CD4-positive, CD25-positive, alpha-beta regulatory T cell (primary cell): ENCODE results near the gene TRIM46. TPM values are rescaled to one million over a fixed set of nuclear protein-coding genes. Genes with fewer than 3 reads are reported as not detected.
"Not testable (repeated sequence)": the region's sequence is repeated elsewhere in the genome, so short reads cannot be mapped to it uniquely, and the experiment has no call there.

Experiments used
- ATAC-seq, 2 donors: fragments of 150-1000 bp; cut with Tn5 transposase; one replicate each; pipeline ENCODE4 v1.10.0; 2021; ENCODE audit warnings: low read depth in 2 of 2, moderate number of reproducible peaks in 2 of 2, moderate library complexity in 1 of 2
- DNase-seq, 3 donors: peaks; one replicate each; pipeline versions ENCODE4 v3.0.0 to v3.0.0-alpha.2; 2012 to 2022; ENCODE audit warnings: mixed read lengths in 1 of 3
- H3K27ac ChIP-seq: one replicate; pipeline ENCODE4 v1.7.0; 2013; ENCODE audit warnings: mild to moderate bottlenecking, low read length; ENCODE audit not compliant: insufficient read depth, poor library complexity, severe bottlenecking
- H3K27me3 ChIP-seq: one replicate; pipeline ENCODE4 v1.7.0; 2013; ENCODE audit warnings: low read length; ENCODE audit not compliant: control insufficient read depth, insufficient read depth
- H3K36me3 ChIP-seq: one replicate; pipeline ENCODE4 v1.7.0; 2013; ENCODE audit warnings: mild to moderate bottlenecking, low read length, moderate library complexity; ENCODE audit not compliant: control insufficient read depth, insufficient read depth
- H3K4me1 ChIP-seq: 2 replicates; pipeline ENCODE4 v1.7.0; 2013; ENCODE audit warnings: mild to moderate bottlenecking, low read length; ENCODE audit not compliant: insufficient read depth, control insufficient read depth, poor library complexity, severe bottlenecking
- H3K4me3 ChIP-seq: one replicate; pipeline ENCODE4 v1.7.0; 2013; ENCODE audit warnings: low read depth, mild to moderate bottlenecking, low read length, moderate library complexity
- H3K9me3 ChIP-seq, 2 experiments: 1 replicate in 1 of 2; 2 replicates in 1 of 2; pipeline ENCODE4 v1.7.0; 2013; ENCODE audit warnings: low read length in 2 of 2, mild to moderate bottlenecking in 1 of 2, moderate library complexity in 1 of 2; ENCODE audit not compliant: control insufficient read depth in 2 of 2
- H3K27ac Mint-ChIP-seq, 3 donors: one replicate each; pipeline ENCODE4 v1.8.0; 2020 to 2022; ENCODE audit warnings: mild to moderate bottlenecking in 3 of 3, mixed read lengths in 3 of 3, moderate library complexity in 2 of 3
- H3K27me3 Mint-ChIP-seq: one replicate; pipeline ENCODE4 v1.8.0; 2022; ENCODE audit warnings: mild to moderate bottlenecking, mixed read lengths
- H3K36me3 Mint-ChIP-seq: one replicate; pipeline ENCODE4 v1.8.0; 2020; ENCODE audit warnings: mixed read lengths
- H3K4me1 Mint-ChIP-seq, 4 donors: one replicate each; pipeline ENCODE4 v1.8.0; 2020 to 2022; ENCODE audit warnings: mixed read lengths in 4 of 4, mild to moderate bottlenecking in 1 of 4
- H3K4me3 Mint-ChIP-seq, 4 donors: one replicate each; pipeline ENCODE4 v1.8.0; 2020 to 2022; ENCODE audit warnings: mild to moderate bottlenecking in 4 of 4, mixed read lengths in 4 of 4, moderate library complexity in 3 of 4
- H3K9me3 Mint-ChIP-seq, 7 donors: one replicate each; pipeline ENCODE4 v1.8.0; 2020 to 2022; ENCODE audit warnings: mixed read lengths in 7 of 7, mild to moderate bottlenecking in 3 of 7, moderate library complexity in 2 of 7
- polyA plus RNA-seq, 4 donors: library from polyadenylated mRNA; unstranded; fragments of 300-500 nt; fragmentation: Illumina TruSeq; gene quantifications; one replicate each; pipeline ENCODE4 v1.2.3, GENCODE V29; 2021
- total RNA-seq: library from RNA; stranded (reverse); gene quantifications from one replicate; pipeline ENCODE4 v1.2.3, GENCODE V29; 2022

Gene TRIM46
- total and polyA plus RNA-seq, 5 donors from 2014 or later = 0.44 to 6.1 (median 1.1) TPM

GRCh38 chr1:155140630-155140953, 33.1 kb upstream of the TRIM46 start:
- Mint-ChIP-seq H3K4me3 (peak overlapping the region; percentile 95 to 99 (median 96)), H3K27ac (peak overlapping the region; percentile 96 to 98 (median 97)), H3K9me3 (no peaks in the 10 kb centered on the region), H3K27me3 (peaks cover 20% of the 10 kb centered on the region), H3K4me1 (peaks cover 6 to 44% (median 26%) of the 10 kb centered on the region in 4 donors), H3K36me3 (no peaks in the 10 kb centered on the region)
- Histone ChIP-seq H3K36me3 (no peaks in the 10 kb centered on the region), H3K9me3 (no peaks in the 10 kb centered on the region), H3K27ac (no peak overlapping the region), H3K4me3 (peak overlapping the region; percentile 93), H3K27me3 (peaks cover 6% of the 10 kb centered on the region), H3K4me1 (peaks cover 25% of the 10 kb centered on the region)
- ATAC-seq (no peak), DNase-seq (no peak)

GRCh38 chr1:155141749-155142148, 31.9 kb upstream of the TRIM46 start:
- ATAC-seq (no peak), DNase-seq (no peak)
- Histone ChIP-seq H3K27me3 (peaks cover 6% of the 10 kb centered on the region), H3K4me1 (peaks cover 22% of the 10 kb centered on the region), H3K27ac (no peak overlapping the region), H3K9me3 (no peaks in the 10 kb centered on the region), H3K36me3 (no peaks in the 10 kb centered on the region), H3K4me3 (no peak overlapping the region)
- peaks cover 22% of the 10 kb centered on the region for H3K27me3 Mint-ChIP-seq
- H3K36me3 Mint-ChIP-seq = no peaks in the 10 kb centered on the region
- peaks cover 5 to 38% (median 22%) of the 10 kb centered on the region in 4 donors for H3K4me1 Mint-ChIP-seq
- H3K27ac Mint-ChIP-seq = no peak overlapping the region
- H3K4me3 Mint-ChIP-seq = peak overlapping the region in 3 of 4 donors; percentile 22 to 95 (median 66)
- no peaks in the 10 kb centered on the region for H3K9me3 Mint-ChIP-seq

- H3K27ac ChIP-seq = no peak overlapping the region
- H3K4me1 ChIP-seq = peaks cover 4% of the 10 kb centered on the region
- no peaks in the 10 kb centered on the region for H3K36me3 ChIP-seq
- Mint-ChIP-seq H3K27me3 (peaks cover 47% of the 10 kb centered on the region), H3K9me3 (no peaks in the 10 kb centered on the region), H3K27ac (no peak overlapping the region), H3K36me3 (no peaks in the 10 kb centered on the region), H3K4me1 (peaks cover 6 to 18% (median 7%) of the 10 kb centered on the region in 4 donors), H3K4me3 (peak overlapping the region in 1 of 4 donors; percentile 47)
- ATAC-seq (no peak), DNase-seq (no peak)
- H3K27me3 ChIP-seq = peaks cover 8% of the 10 kb centered on the region
- no peak overlapping the region for H3K4me3 ChIP-seq
- H3K9me3 ChIP-seq = no peaks in the 10 kb centered on the region
Measured at GRCh38 chr1:155145491-155145890, 28.2 kb upstream of the TRIM46 start.

GRCh38 chr1:155155996-155156643, 17.5 kb upstream of the TRIM46 start:
- not testable (repeated sequence) for H3K4me1 Mint-ChIP-seq, H3K9me3 Mint-ChIP-seq, H3K9me3 ChIP-seq, ATAC-seq, H3K4me1 ChIP-seq, H3K27me3 ChIP-seq, H3K36me3 ChIP-seq, H3K27ac ChIP-seq, H3K36me3 Mint-ChIP-seq, DNase-seq, H3K27ac Mint-ChIP-seq, H3K4me3 Mint-ChIP-seq, H3K4me3 ChIP-seq
- peaks cover 36% of the 10 kb centered on the region for H3K27me3 Mint-ChIP-seq

- no peaks in the 10 kb centered on the region for H3K4me1 ChIP-seq
- DNase-seq (no peak), ATAC-seq (no peak)
- no peaks in the 10 kb centered on the region for H3K36me3 Mint-ChIP-seq
- no peaks in the 10 kb centered on the region for H3K36me3 ChIP-seq
- no peak overlapping the region for H3K27ac ChIP-seq
- no peaks in the 10 kb centered on the region for H3K9me3 ChIP-seq
- H3K27ac Mint-ChIP-seq = no peak overlapping the region
- H3K27me3 Mint-ChIP-seq = peaks cover 23% of the 10 kb centered on the region
- no peak overlapping the region for H3K4me3 Mint-ChIP-seq
- H3K9me3 Mint-ChIP-seq = peaks cover 0 to 1% (median 0%) of the 10 kb centered on the region in 7 donors
- no peak overlapping the region for H3K4me3 ChIP-seq
- peaks cover 4% of the 10 kb centered on the region for H3K27me3 ChIP-seq
- H3K4me1 Mint-ChIP-seq = no peaks in the 10 kb centered on the region
Measured at GRCh38 chr1:155158991-155159390, 14.7 kb upstream of the TRIM46 start.

- DNase-seq (no peak), ATAC-seq (no peak)
- H3K27ac ChIP-seq = no peak overlapping the region
- H3K36me3 ChIP-seq = no peaks in the 10 kb centered on the region
- H3K4me1 ChIP-seq = no peaks in the 10 kb centered on the region
- H3K9me3 ChIP-seq = no peaks in the 10 kb centered on the region
- Mint-ChIP-seq H3K27me3 (peaks cover 13% of the 10 kb centered on the region), H3K4me3 (no peak overlapping the region), H3K27ac (peak overlapping the region in 2 of 3 donors; percentile 29 to 57), H3K36me3 (no peaks in the 10 kb centered on the region), H3K4me1 (no peaks in the 10 kb centered on the region), H3K9me3 (peaks cover 0 to 1% (median 0%) of the 10 kb centered on the region in 7 donors)
- no peak overlapping the region for H3K4me3 ChIP-seq
- peaks cover 4% of the 10 kb centered on the region for H3K27me3 ChIP-seq
Measured at GRCh38 chr1:155160128-155160527, 13.5 kb upstream of the TRIM46 start.

- H3K4me1 Mint-ChIP-seq, H3K27me3 Mint-ChIP-seq, H3K4me1 ChIP-seq, DNase-seq, H3K9me3 Mint-ChIP-seq, H3K4me3 Mint-ChIP-seq, H3K4me3 ChIP-seq, H3K36me3 ChIP-seq, H3K9me3 ChIP-seq, H3K27ac Mint-ChIP-seq, H3K36me3 Mint-ChIP-seq, H3K27me3 ChIP-seq, H3K27ac ChIP-seq, ATAC-seq: not testable (repeated sequence)
Measured at GRCh38 chr1:155162631-155163030, 11.0 kb upstream of the TRIM46 start.

GRCh38 chr1:155163785-155164184, 9.9 kb upstream of the TRIM46 start:
- H3K27ac Mint-ChIP-seq, H3K9me3 ChIP-seq, H3K36me3 Mint-ChIP-seq, DNase-seq, H3K27ac ChIP-seq, H3K9me3 Mint-ChIP-seq, H3K4me1 ChIP-seq, ATAC-seq, H3K27me3 ChIP-seq, H3K4me3 Mint-ChIP-seq, H3K4me3 ChIP-seq, H3K27me3 Mint-ChIP-seq, H3K36me3 ChIP-seq: not testable (repeated sequence)
- peaks cover 0 to 11% (median 6%) of the 10 kb centered on the region in 4 donors for H3K4me1 Mint-ChIP-seq
